VCaP (cell line): ENCODE measurements around the gene SPATA9.
A peak's percentile ranks its signal among the peaks of the same experiment; 100 is the strongest.
"Not testable (repeated sequence)": the region's sequence is repeated elsewhere in the genome, so short reads cannot be mapped to it uniquely, and the experiment has no call there.

Experiments
- H3K27ac ChIP-seq: fragments of 450-650 bp; 2 replicates; pipeline ENCODE4 v1.5.1; 2017
- TF ChIP-seq, protein P1 (sequence below): fragments of 450-650 bp; conservative IDR thresholded peaks from 2 replicates; pipeline ENCODE4 v1.5.1; 2017; ENCODE audit warnings: mild to moderate bottlenecking, moderate library complexity

Gene SPATA9

DNA sequence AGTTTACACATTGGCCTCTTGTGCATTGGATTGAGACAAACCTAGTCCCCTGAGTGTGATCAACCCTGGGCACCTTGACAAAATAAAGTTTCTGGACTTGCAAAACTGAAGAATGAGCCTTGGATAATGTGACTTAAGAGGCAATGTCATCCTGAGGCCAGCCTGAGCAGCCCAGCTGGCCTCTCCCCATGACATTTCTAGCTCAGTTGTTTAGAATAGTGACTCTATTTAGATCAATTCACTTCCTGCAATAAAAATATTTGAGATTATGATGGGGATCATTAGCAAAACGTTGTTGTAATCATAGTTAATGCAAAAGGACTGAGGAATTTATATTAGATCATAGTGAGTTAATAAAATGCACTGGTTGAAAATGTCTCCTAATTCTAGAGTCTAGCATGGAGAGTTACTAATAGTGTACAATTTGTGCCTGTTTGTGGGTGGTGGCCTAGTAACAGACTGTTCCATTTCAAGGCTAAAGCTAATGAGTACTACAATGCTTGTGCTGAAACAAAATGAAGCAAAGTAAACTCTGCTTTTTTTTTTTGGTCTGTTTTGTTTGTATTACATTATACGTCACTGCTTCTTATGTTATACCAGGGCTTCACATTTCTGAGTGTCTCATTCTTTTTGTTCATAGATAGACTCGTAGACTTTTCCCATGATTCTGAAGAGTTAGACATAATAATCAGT lies 37.4 kb upstream of the SPATA9 start:
- TF ChIP-seq, protein P1, sequence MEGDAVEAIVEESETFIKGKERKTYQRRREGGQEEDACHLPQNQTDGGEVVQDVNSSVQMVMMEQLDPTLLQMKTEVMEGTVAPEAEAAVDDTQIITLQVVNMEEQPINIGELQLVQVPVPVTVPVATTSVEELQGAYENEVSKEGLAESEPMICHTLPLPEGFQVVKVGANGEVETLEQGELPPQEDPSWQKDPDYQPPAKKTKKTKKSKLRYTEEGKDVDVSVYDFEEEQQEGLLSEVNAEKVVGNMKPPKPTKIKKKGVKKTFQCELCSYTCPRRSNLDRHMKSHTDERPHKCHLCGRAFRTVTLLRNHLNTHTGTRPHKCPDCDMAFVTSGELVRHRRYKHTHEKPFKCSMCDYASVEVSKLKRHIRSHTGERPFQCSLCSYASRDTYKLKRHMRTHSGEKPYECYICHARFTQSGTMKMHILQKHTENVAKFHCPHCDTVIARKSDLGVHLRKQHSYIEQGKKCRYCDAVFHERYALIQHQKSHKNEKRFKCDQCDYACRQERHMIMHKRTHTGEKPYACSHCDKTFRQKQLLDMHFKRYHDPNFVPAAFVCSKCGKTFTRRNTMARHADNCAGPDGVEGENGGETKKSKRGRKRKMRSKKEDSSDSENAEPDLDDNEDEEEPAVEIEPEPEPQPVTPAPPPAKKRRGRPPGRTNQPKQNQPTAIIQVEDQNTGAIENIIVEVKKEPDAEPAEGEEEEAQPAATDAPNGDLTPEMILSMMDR = no peak
- peak overlapping the region; percentile 8 for H3K27ac ChIP-seq

DNA sequence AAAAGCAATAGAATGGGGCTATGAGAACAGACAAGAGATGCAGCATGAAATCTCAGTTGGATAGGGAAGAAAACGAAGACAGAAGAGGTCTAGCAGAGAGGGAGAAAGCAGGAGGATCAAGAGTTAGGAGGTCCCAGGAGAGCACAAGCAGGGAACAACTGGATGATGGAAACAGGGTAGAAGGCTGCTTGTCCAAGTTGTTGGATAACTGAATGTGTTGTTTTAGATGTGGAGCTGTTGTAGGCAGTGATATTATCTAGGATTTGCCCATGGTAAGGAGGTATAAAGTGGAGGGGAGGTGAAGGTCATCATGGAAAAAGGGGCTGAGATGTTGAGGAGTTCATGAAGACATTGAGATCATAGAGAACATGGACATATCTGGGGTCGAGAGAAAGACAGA lies 35.9 kb upstream of the SPATA9 start:
- TF ChIP-seq, protein P1 = no peak

DNA sequence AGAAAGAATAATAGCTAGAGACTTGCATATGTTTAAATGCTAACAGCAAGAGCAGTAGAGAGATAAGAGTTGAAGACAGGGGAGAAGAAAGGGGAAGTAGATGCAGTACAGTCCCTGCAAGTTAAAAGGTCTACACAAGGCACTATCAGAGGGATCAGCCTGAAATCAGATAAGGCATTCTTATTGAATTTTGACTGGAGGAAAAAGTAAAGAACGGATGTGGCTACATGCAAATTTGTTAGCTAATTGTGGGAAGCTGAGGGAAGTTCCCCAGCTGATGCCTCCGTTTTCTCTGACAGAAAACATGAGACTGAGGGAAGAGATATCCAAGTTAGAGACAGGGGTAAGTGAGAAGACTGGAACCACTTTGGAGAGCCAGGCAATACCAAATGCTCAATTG lies 35.4 kb upstream of the SPATA9 start:
- no peak overlapping the region for H3K27ac ChIP-seq
- TF ChIP-seq, protein P1 = no peak

More for the DNA sequence above, 35.9 kb upstream of the SPATA9 start:
- no peak overlapping the region for H3K27ac ChIP-seq

DNA sequence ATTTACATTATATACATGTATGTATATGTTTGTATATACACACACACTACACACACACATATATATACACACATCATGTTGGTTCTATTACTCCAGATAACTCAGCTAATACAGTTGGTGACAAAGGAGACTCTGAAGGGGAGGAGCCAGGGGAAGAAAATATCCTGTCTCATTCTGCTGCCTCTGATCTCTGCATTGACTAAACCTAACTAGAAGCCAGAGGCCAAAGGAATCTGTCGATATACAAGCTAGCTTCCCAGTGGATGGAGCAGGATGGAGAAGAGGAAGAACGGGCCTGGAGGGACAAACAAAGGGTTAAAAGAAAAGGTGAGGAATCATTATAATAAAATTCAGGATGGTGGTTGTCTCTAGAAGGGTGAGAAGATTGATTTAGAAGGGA lies 34.6 kb upstream of the SPATA9 start:
- TF ChIP-seq, protein P1 = no peak
- no peak overlapping the region for H3K27ac ChIP-seq

DNA sequence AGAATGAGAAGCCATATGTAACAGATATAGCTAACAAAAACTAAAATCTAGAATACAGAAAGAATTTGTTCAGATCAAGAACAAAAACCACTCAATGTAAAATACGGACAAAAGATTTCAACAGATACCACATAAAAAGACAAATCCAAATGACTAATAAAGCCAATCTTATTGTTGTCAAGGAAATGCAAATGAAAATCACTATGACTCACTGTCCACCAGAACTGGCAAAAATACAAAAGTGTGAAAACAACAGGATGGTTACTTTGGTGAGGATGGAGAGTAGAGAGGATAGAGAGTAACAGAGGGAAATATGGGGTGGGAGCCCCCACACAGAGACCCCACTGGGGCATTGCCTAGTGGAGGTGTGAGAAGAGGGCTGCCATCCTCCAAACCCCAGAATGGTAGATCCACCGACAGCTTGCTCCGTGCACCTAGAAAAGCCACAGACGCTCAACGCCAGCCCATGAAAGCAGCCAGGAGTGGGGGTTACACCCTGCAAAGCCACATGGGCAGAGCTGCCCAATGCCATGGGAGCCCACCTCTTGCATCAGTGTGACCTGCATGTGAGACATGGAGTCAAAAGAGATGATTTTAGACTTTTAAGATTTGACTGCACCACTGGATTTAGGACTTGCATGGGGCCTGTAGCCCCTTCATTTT lies 33.1 kb upstream of the SPATA9 start:
- H3K27ac ChIP-seq = no peak overlapping the region
- TF ChIP-seq, protein P1 = no peak

DNA sequence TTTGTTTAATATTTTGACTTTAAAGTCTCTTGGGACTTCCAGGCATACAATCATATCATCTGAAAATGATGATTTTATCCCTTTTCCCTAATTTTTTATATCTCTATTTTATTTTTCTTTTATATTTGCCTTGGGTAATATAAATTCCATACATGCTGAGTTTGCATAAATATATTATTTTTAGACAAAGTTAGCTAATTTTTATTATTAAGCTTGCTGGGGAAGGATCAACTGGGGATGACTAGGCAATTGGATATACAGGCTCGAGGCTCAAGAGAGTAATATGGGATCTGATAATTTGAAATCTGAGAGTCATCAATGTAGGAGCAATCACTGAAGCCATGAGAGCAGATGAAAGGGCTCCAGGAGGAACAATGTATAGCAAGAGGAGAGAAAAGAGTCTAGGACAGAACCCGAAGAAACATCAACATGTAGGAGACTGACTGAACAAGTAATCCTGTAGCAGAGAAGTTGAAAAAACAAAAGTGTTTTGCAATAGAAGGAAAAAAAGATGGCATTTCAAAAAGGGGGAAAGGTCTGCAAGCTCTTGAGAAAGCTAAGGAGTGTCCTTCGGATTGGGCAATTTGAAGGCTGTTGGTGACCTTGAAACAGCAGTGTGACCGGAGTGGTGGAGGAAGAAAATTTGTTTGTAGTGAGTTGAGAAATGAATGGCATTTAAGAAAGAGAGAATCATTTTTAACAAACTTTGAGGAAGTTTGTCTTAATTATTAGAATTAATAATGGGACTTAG lies 31.3 kb upstream of the SPATA9 start:
- no peak overlapping the region for H3K27ac ChIP-seq
- TF ChIP-seq, protein P1 = no peak

DNA sequence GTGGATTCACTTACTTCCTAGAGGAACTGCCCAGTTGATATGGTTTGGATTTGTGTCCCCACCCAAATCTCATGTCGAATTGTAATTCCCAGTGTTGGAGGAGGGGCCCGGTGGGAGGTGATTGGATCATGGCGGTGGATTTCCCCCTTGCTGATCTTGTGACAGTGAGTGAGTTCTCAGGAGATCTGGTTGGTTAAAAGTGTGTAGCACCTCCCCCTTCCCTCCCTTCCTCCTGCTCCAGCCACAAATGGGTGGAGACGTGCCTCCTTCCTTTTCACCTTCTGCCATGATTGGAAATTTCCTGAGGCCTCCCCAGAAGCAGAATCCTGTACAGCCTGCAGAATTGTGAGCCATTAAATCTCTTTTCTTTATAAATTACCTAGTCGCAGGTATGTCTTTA lies 30.5 kb upstream of the SPATA9 start:
- H3K27ac ChIP-seq = not testable (repeated sequence)
